HG03354 (cell line): Measurements from ENCODE around the gene ZNHIT6.

Experiments
- ATAC-seq: cut with Tn5 transposase; IDR thresholded peaks from one replicate; pipeline ENCODE4 v1.9.1; 2021; ENCODE audit warnings: mild to moderate bottlenecking; ENCODE audit not compliant: unreplicated experiment, poor library complexity, severe bottlenecking

ZNHIT6 gene

DNA sequence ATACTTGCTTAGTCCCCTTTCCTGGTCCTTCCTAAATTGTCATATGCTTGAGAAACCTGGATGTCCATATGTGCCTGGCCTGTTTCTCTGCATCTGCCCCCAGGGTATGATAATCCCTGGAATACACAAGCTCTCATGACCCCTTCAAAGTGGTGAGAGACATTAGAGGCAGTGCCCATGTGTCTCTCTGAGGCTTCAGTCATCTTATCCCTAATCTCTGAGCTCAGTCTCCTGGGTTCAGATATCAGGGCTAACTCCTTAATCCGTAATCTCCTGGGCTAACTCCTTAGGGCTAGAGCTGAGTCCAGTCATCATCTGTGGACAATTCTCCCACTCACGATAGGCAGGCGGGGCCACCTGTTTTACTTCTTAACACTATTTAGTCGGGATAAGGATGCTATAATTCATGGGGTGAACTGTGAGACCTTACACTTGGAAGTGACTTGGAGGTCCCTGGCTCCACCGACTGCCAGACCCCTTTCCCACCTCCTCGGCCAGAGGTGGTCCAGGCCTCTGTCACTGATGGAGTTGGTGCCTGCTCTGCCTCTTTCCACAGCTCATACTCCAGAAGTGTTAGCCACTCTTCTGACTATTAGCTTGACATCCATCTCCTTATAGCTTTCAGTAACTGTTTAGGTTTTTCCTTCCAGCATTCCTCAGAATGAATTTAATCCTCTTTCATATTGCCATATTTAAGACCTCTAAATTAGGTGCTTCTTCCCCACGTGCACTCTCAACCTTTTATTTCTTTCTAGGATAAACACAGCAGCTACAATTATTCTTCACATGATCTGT is 105.0 kb downstream of the ZNHIT6 start:
- no peak for ATAC-seq

DNA sequence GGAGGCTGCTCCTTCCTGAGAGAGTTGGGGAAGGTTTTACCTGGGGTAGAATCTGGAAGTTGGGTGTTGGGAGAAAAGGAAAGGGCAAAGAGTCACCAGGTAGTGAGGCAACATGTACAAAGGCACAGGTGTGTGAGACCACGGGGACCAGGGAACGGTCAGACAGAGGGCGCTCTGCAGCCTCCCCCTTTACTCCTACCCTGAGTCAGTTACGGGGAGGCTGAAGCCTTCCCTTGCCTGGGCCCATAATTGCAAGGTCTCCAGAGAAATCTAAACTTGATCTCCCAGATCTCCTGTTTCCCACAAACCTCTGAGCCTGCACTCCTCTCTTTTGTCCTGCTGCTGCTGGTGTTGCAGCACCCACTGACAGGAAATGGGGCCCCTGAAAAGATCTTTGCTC is 105.7 kb downstream of the ZNHIT6 start:
- ATAC-seq = no peak

DNA sequence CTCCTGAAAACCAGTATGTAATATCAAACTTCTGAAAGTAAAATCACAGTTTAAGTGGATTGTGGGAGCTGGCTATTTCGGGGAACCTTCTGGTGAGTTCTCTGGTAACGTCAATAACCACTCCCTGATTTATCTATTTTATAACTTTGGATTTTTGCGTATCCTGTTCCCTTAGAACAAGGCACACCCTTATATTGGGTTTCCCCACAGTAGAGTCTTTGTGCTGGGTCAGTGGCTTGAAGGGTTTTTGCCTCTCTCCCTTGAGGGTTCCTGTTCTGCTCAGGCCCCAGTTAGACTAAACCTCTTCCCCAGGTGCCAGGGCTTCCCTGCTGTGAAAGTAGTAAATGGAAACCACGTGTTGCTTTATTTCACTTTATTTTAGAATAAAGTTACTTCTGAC is 106.3 kb downstream of the ZNHIT6 start:
- no peak for ATAC-seq

DNA sequence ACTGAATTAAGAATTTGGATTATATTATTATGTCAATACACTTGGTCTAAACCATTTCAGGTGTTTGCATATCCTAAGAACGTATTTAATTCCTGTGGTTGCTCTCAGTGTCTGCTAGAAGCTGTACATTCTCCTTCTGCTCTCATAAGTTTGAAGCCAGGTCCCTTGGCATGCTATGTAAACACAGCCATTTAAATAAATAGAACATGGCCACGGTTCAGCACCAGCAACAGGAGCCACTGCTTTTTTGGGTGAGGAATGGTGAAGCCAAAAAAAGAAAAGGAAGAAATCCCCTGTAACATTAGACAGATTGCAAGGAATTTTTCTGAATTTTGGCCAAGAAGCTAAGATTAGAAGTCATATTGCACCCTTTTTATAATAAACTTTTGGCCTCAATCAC is 108.6 kb downstream of the ZNHIT6 start:
- no peak for ATAC-seq
